HL-60 (cell line): ENCODE data around the gene AFAP1L1.

Experiments used
- GABPA ChIP-seq: IDR thresholded peaks from 2 replicates; pipeline ENCODE4 v1.6.1; 2012; ENCODE audit warnings: low read depth
- POLR2AphosphoS5 ChIP-seq: IDR thresholded peaks from 2 replicates; pipeline ENCODE4 v1.6.1; 2012; ENCODE audit warnings: low read depth
- SPI1 ChIP-seq: IDR thresholded peaks from 2 replicates; pipeline ENCODE4 v1.6.1; 2012; ENCODE audit warnings: low read depth, mild to moderate bottlenecking, borderline replicate concordance
- TF ChIP-seq, protein P1 (sequence below): IDR thresholded peaks from one replicate; pipeline ENCODE4 v1.5.1; 2011; ENCODE audit warnings: low read length, control low read depth, inconsistent platforms; ENCODE audit not compliant: insufficient read depth
- TF ChIP-seq, protein P2 (sequence below): IDR thresholded peaks from 2 replicates; pipeline ENCODE4 v1.6.1; 2012; ENCODE audit warnings: low read depth; ENCODE audit not compliant: insufficient replicate concordance

DNA sequence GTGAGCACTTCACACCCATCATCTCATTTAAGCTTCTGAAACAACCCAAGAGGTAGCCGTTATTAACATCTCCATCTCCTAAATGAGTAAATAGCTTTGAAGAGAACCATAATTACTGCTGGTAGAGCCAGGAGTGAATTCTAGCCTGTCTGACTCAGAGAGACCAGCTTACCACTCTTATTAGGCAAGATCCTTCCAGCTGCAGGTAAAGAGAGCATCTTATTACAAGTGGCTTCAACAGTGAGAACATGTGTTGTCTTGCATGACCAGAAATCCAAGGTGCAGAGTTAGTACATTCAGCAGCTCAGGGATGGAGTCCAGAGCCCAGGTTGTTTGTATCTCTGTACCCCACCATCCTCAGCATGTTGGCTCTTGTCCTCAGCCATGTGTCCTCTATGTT lies 10.9 kb upstream of the AFAP1L1 start:
- TF ChIP-seq GABPA (no peak), POLR2AphosphoS5 (no peak), SPI1 (no peak)
- TF ChIP-seq, protein P1, sequence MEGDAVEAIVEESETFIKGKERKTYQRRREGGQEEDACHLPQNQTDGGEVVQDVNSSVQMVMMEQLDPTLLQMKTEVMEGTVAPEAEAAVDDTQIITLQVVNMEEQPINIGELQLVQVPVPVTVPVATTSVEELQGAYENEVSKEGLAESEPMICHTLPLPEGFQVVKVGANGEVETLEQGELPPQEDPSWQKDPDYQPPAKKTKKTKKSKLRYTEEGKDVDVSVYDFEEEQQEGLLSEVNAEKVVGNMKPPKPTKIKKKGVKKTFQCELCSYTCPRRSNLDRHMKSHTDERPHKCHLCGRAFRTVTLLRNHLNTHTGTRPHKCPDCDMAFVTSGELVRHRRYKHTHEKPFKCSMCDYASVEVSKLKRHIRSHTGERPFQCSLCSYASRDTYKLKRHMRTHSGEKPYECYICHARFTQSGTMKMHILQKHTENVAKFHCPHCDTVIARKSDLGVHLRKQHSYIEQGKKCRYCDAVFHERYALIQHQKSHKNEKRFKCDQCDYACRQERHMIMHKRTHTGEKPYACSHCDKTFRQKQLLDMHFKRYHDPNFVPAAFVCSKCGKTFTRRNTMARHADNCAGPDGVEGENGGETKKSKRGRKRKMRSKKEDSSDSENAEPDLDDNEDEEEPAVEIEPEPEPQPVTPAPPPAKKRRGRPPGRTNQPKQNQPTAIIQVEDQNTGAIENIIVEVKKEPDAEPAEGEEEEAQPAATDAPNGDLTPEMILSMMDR, result no peak
- TF ChIP-seq, protein P2, sequence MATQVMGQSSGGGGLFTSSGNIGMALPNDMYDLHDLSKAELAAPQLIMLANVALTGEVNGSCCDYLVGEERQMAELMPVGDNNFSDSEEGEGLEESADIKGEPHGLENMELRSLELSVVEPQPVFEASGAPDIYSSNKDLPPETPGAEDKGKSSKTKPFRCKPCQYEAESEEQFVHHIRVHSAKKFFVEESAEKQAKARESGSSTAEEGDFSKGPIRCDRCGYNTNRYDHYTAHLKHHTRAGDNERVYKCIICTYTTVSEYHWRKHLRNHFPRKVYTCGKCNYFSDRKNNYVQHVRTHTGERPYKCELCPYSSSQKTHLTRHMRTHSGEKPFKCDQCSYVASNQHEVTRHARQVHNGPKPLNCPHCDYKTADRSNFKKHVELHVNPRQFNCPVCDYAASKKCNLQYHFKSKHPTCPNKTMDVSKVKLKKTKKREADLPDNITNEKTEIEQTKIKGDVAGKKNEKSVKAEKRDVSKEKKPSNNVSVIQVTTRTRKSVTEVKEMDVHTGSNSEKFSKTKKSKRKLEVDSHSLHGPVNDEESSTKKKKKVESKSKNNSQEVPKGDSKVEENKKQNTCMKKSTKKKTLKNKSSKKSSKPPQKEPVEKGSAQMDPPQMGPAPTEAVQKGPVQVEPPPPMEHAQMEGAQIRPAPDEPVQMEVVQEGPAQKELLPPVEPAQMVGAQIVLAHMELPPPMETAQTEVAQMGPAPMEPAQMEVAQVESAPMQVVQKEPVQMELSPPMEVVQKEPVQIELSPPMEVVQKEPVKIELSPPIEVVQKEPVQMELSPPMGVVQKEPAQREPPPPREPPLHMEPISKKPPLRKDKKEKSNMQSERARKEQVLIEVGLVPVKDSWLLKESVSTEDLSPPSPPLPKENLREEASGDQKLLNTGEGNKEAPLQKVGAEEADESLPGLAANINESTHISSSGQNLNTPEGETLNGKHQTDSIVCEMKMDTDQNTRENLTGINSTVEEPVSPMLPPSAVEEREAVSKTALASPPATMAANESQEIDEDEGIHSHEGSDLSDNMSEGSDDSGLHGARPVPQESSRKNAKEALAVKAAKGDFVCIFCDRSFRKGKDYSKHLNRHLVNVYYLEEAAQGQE, result no peak
